ENCODE data around the gene TCF4. TPM values are rescaled to one million over a fixed set of nuclear protein-coding genes. Genes with fewer than 3 reads are reported as not detected.

The TCF4 gene
- total RNA-seq, 1 experiment from 2014 or later = 143 TPM

GRCh38 chr18:55390898-55391297 lies 197.1 kb downstream of the TCF4 start:
- intact Hi-C loops (cut with micrococcal nuclease; ENCODE audit: unreplicated experiment) = no loop called here
- peaks cover 31% of the 10 kb centered on the region for H3K4me1 ChIP-seq (ENCODE audit: insufficient read depth, low read length, poor library complexity, severe bottlenecking)
- H3K4me3 ChIP-seq (ENCODE audit: low read depth, low read length, poor library complexity, severe bottlenecking) = no peak overlapping the region
- no peaks in the 10 kb centered on the region for H3K27me3 ChIP-seq (replicated peaks; ENCODE audit: insufficient read depth, low read depth, low read length, poor library complexity)
- no peak for DNase-seq (ENCODE audit: low spot score)
- POLR2A ChIA-PET (ENCODE audit: low non-redundant PET) = no interaction called here
- CTCF ChIA-PET = no interaction called here
- no peak overlapping the region for H3K27ac ChIP-seq (ENCODE audit: low read depth, low read length, poor library complexity, severe bottlenecking)
- no peaks in the 10 kb centered on the region for H3K9me3 ChIP-seq (ENCODE audit: low read depth, low read length, poor library complexity, severe bottlenecking)
- BruUV-seq (replicated peaks) = no TSS peak
- H3K36me3 ChIP-seq (ENCODE audit: insufficient read depth, low read length, poor library complexity, severe bottlenecking) = no peaks in the 10 kb centered on the region
- TF ChIP-seq CTCF (conservative IDR thresholded peaks at IDR 0.05; ENCODE audit: low read depth, low read length) (no peak), EZH2 (IDR thresholded peaks at IDR 0.05; ENCODE audit: borderline replicate concordance, low read depth, low read length, poor library complexity, severe bottlenecking) (no peak)

DNA sequence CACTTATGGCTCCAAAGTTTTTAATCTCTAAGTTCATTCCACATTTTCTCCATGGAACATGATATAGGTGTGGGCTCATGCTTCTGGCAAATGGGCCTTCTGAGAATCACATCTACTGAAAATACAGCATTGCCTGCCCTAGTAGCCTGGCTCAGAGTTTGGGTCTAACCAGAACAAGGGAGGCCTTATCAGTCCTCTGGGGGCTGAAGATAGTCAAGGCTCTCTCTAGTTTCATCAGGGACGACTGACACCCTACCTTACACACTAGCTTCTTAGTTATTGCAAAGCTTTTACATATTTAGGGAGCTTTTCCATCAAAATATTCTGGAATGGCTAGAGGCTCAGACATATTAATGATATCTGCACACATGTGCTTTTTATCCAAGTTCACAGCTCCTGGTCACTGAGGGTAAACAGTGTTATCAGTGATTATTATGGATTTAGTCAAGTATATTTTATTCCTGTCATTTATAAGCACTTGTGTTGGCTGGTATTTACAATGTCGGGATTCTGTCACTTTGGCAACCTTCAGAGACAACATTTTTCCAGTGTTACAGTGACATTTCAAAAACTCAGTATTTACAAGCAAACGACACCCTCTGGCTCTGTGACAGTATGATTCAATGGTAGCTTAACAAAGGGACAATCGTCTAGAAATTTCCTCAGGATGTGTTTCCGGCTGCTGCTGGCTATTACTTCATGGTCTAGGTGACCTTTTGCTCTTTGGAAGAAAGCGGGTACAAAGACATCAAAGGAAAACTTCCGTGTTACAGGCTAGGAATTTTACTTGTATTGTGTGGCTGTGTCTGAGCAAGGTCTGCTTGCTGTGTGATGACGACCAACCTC lies 200.6 kb downstream of the TCF4 start:
- no TSS peak for BruUV-seq (replicated peaks)
- Histone ChIP-seq H3K27me3 (replicated peaks; ENCODE audit: insufficient read depth, low read depth, low read length, poor library complexity) (no peaks in the 10 kb centered on the region), H3K27ac (ENCODE audit: low read depth, low read length, poor library complexity, severe bottlenecking) (no peak overlapping the region), H3K36me3 (ENCODE audit: insufficient read depth, low read length, poor library complexity, severe bottlenecking) (no peaks in the 10 kb centered on the region), H3K9me3 (ENCODE audit: low read depth, low read length, poor library complexity, severe bottlenecking) (peaks cover 8% of the 10 kb centered on the region), H3K4me3 (ENCODE audit: low read depth, low read length, poor library complexity, severe bottlenecking) (no peak overlapping the region), H3K4me1 (ENCODE audit: insufficient read depth, low read length, poor library complexity, severe bottlenecking) (no peaks in the 10 kb centered on the region)
- ChIA-PET CTCF (no interaction called here), POLR2A (ENCODE audit: low non-redundant PET) (no interaction called here)
- DNase-seq (ENCODE audit: low spot score) = no peak
- intact Hi-C loops (cut with micrococcal nuclease; ENCODE audit: unreplicated experiment) = no loop called here
- no peak for TF ChIP-seq EZH2 (IDR thresholded peaks at IDR 0.05; ENCODE audit: borderline replicate concordance, low read depth, low read length, poor library complexity, severe bottlenecking)
- TF ChIP-seq CTCF (conservative IDR thresholded peaks at IDR 0.05; ENCODE audit: low read depth, low read length) = no peak

GRCh38 chr18:55386545-55386944 lies 201.4 kb downstream of the TCF4 start:
- CTCF ChIA-PET = no interaction called here
- H3K27ac ChIP-seq (ENCODE audit: low read depth, low read length, poor library complexity, severe bottlenecking) = no peak overlapping the region
- POLR2A ChIA-PET (ENCODE audit: low non-redundant PET) = no interaction called here
- no peaks in the 10 kb centered on the region for H3K27me3 ChIP-seq (replicated peaks; ENCODE audit: insufficient read depth, low read depth, low read length, poor library complexity)
- TF ChIP-seq EZH2 (IDR thresholded peaks at IDR 0.05; ENCODE audit: borderline replicate concordance, low read depth, low read length, poor library complexity, severe bottlenecking) = no peak
- no peak for TF ChIP-seq CTCF (conservative IDR thresholded peaks at IDR 0.05; ENCODE audit: low read depth, low read length)
- intact Hi-C loops (cut with micrococcal nuclease; ENCODE audit: unreplicated experiment) = no loop called here
- no peak for DNase-seq (ENCODE audit: low spot score)
- H3K4me3 ChIP-seq (ENCODE audit: low read depth, low read length, poor library complexity, severe bottlenecking) = no peak overlapping the region
- H3K4me1 ChIP-seq (ENCODE audit: insufficient read depth, low read length, poor library complexity, severe bottlenecking) = no peaks in the 10 kb centered on the region
- H3K36me3 ChIP-seq (ENCODE audit: insufficient read depth, low read length, poor library complexity, severe bottlenecking) = no peaks in the 10 kb centered on the region
- H3K9me3 ChIP-seq (ENCODE audit: low read depth, low read length, poor library complexity, severe bottlenecking) = peaks cover 11% of the 10 kb centered on the region
- BruUV-seq (replicated peaks) = no TSS peak

Data from A673 (cell line).